ENCODE measurements around the gene GIMAP6. TPM values are rescaled to one million over a fixed set of nuclear protein-coding genes. Genes with fewer than 3 reads are reported as not detected.

The GIMAP6 gene
- total and polyA plus RNA-seq, 12 donors, result 9.9 to 50.6 (median 23.9) TPM

GRCh38 chr7:150641854-150642253, 9.7 kb upstream of the GIMAP6 start:
- intact Hi-C loops (cut with DNase I), result no loop called here

GRCh38 chr7:150633926-150634325, 1.7 kb upstream of the GIMAP6 start:
- 44 to 59% (median 55%) methylated on average over 1 of the region's 1 CpG for WGBS, 4 donors
- no peaks in the 10 kb centered on the region for H3K27me3 ChIP-seq
- H3K4me3 ChIP-seq, result no peak overlapping the region
- H3K27ac ChIP-seq, result no peak overlapping the region
- TF ChIP-seq CTCF (IDR thresholded peaks at IDR 0.05) (no peak), POLR2A (IDR thresholded peaks at IDR 0.05) (no peak)
- no peak for DNase-seq
- H3K36me3 ChIP-seq (replicated peaks in 1 of 2), result no peaks in the 10 kb centered on the region
- H3K9me3 ChIP-seq (replicated peaks in 1 of 3), result no peaks in the 10 kb centered on the region
- no peaks in the 10 kb centered on the region for H3K4me1 ChIP-seq (replicated peaks in 1 of 2)
- intact Hi-C loops (cut with DNase I), result no loop called here

More at GRCh38 chr7:150641854-150642253, 9.7 kb upstream of the GIMAP6 start:
- Histone ChIP-seq H3K36me3 (replicated peaks in 1 of 2) (no peaks in the 10 kb centered on the region), H3K27me3 (no peaks in the 10 kb centered on the region), H3K9me3 (replicated peaks in 1 of 3) (no peaks in the 10 kb centered on the region), H3K27ac (no peak overlapping the region), H3K4me1 (replicated peaks in 1 of 2) (no peaks in the 10 kb centered on the region), H3K4me3 (no peak overlapping the region)
- DNase-seq, result no peak
- TF ChIP-seq CTCF (IDR thresholded peaks at IDR 0.05) (no peak), POLR2A (IDR thresholded peaks at IDR 0.05) (no peak)

GRCh38 chr7:150631084-150631826, 930 bp downstream of the GIMAP6 start:
- intact Hi-C loops (cut with DNase I), result no loop called here
- Histone ChIP-seq H3K36me3 (replicated peaks in 1 of 2) (no peaks in the 10 kb centered on the region), H3K4me3 (peak overlapping the region in 3 of 4 donors; percentile 7 to 57 (median 27)), H3K9me3 (replicated peaks in 1 of 3) (no peaks in the 10 kb centered on the region), H3K27me3 (no peaks in the 10 kb centered on the region), H3K4me1 (replicated peaks in 1 of 2) (no peaks in the 10 kb centered on the region), H3K27ac (peak overlapping the region in 2 of 5 donors; percentile 39 to 85)
- WGBS, 4 donors, result 51 to 70% (median 59%) methylated on average over 8 of the region's 8 CpGs
- DNase-seq, result peak in 6 of 7 donors; percentile 21 to 64 (median 44)
- TF ChIP-seq POLR2A (IDR thresholded peaks at IDR 0.05) (peak in 1 of 2 donors; percentile 33), CTCF (IDR thresholded peaks at IDR 0.05) (no peak)

- peak overlapping the region in 1 of 5 donors; percentile 63 for H3K27ac ChIP-seq
- intact Hi-C loops (cut with DNase I), result no loop called here
- TF ChIP-seq CTCF (IDR thresholded peaks at IDR 0.05) (no peak), POLR2A (IDR thresholded peaks at IDR 0.05) (no peak)
Measured at GRCh38 chr7:150629347-150629746, 2.8 kb downstream of the GIMAP6 start.

More at GRCh38 chr7:150629347-150629746, 2.8 kb downstream of the GIMAP6 start:
- whole genome bisulfite sequencing, 4 donors, result 56 to 69% (median 60%) methylated on average over 9 of the region's 9 CpGs
- Histone ChIP-seq H3K36me3 (replicated peaks in 1 of 2) (no peaks in the 10 kb centered on the region), H3K9me3 (replicated peaks in 1 of 3) (no peaks in the 10 kb centered on the region), H3K4me1 (replicated peaks in 1 of 2) (no peaks in the 10 kb centered on the region), H3K4me3 (no peak overlapping the region), H3K27me3 (no peaks in the 10 kb centered on the region)
- DNase-seq, result peak in 5 of 7 donors; percentile 27 to 64 (median 32)
